22Rv1 (cell line): Measurements from ENCODE around the gene CDC42BPB.

Experiments
- H3K27ac ChIP-seq: fragments of 450-650 bp; 2 replicates; pipeline ENCODE4 v1.5.1; 2017
- ZFX ChIP-seq: fragments of 450-650 bp; IDR thresholded peaks from 2 replicates; pipeline ENCODE4 v1.6.1; 2017; ENCODE audit warnings: antibody characterized with exemption, borderline replicate concordance
- TF ChIP-seq, protein P1 (sequence below): fragments of 450-650 bp; IDR thresholded peaks from 2 replicates; pipeline ENCODE4 v1.5.1; 2017; ENCODE audit warnings: mild to moderate bottlenecking

Gene CDC42BPB

DNA sequence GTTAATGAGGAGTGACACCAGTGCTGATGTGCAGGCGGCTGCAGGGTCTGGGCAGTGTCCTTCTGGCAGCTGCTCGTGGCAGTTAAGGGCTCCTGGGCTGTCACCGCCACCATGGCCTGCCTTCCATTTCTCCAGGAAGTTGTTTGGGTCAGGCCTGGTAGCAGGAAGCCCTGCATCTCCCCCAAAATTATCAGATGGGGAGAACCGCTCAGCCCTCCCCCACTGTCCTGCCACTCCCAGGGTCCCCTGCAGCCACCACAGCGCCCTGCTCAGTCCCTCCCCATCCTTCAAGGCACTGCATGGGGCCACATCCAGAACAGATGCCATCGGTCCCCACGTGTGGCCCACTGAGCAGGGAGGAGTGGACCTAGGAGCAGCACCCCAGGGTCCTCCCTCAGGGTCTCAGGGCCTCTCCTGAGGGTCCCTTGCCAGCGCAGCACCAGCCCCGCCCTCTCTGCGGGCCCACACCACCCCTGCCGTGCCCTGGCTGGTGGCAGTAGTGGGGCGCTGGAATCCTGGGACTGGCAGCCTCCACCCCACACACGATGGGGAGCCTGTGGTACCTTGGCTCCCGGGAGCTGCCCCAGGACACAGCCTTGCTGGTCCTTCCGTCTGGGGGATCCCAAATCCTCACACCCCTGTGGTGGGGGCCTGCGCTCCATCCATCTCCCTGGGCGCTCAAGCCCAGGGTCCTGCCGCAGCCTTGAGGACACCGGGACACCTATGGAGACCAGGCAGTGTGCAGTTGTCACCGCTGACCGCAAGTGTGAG lies 145.2 kb downstream of the CDC42BPB start:
- TF ChIP-seq, protein P1, sequence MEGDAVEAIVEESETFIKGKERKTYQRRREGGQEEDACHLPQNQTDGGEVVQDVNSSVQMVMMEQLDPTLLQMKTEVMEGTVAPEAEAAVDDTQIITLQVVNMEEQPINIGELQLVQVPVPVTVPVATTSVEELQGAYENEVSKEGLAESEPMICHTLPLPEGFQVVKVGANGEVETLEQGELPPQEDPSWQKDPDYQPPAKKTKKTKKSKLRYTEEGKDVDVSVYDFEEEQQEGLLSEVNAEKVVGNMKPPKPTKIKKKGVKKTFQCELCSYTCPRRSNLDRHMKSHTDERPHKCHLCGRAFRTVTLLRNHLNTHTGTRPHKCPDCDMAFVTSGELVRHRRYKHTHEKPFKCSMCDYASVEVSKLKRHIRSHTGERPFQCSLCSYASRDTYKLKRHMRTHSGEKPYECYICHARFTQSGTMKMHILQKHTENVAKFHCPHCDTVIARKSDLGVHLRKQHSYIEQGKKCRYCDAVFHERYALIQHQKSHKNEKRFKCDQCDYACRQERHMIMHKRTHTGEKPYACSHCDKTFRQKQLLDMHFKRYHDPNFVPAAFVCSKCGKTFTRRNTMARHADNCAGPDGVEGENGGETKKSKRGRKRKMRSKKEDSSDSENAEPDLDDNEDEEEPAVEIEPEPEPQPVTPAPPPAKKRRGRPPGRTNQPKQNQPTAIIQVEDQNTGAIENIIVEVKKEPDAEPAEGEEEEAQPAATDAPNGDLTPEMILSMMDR: no peak
- TF ChIP-seq ZFX: no peak
- H3K27ac ChIP-seq: no peak overlapping the region

DNA sequence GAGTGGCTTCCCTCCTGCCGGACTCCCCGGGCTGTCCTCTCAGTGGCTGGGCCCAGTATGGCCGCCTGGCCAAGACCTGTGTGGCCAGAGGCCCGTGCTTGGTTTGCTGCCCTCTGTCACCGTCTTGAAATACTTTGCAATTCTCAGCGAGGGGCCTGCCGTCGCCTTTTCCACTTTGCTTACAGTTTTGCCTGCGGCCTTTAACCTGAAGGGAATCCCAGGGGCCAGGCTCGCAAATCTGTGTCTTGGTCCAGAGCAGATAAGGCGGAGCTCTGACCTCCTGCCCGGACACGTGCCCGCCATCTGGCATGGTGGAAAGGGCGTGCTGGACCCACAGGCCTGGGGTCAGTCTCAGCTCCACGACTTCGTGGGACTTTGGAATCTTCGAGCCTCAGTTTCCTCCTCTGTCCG lies 145.8 kb downstream of the CDC42BPB start:
- TF ChIP-seq, protein P1: no peak
- no peak for TF ChIP-seq ZFX
- no peak overlapping the region for H3K27ac ChIP-seq

DNA sequence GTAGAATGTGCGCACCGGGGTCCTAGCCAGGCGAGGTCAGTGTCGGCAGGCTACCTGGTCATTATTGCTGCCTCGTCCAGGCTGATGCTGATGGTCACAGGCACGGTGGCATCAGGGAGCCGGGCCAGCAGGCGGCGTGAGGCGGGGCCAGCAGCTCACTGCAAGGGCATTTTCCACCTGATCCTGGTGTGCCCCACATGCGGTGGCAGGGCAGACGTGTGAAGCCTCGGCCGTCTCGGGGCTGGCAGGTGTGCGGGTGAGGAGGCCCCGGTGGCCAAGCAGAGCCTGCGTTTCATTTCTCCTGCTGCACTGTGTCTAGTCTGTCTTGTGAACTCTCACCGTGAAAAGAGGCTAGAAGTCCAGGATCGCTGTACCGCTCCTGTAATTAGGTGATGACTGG lies 146.9 kb downstream of the CDC42BPB start:
- no peak for TF ChIP-seq ZFX
- TF ChIP-seq, protein P1: no peak

DNA sequence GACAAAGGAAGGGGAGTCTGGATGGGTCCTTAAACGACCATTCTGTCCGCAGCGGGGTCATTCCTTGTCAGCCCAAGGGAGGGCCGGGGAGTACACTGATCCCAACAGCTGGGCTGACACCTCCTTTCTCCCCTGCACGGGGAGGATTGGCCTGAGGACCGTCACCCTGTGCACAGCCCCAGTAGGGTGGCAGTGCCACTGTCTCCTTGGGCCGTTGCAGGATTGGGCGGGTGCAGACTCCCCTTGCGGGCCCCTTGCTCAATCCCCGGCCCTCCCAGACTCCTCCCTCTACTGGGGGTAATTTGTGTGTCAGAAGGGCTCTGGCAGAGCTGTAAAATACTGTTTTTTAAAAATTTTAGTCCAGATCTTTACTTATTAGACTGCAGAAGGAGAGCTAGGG lies 147.4 kb downstream of the CDC42BPB start:
- H3K27ac ChIP-seq: no peak overlapping the region
- TF ChIP-seq ZFX: no peak
- TF ChIP-seq, protein P1: no peak

More for the DNA sequence above, 146.9 kb downstream of the CDC42BPB start:
- H3K27ac ChIP-seq: no peak overlapping the region

DNA sequence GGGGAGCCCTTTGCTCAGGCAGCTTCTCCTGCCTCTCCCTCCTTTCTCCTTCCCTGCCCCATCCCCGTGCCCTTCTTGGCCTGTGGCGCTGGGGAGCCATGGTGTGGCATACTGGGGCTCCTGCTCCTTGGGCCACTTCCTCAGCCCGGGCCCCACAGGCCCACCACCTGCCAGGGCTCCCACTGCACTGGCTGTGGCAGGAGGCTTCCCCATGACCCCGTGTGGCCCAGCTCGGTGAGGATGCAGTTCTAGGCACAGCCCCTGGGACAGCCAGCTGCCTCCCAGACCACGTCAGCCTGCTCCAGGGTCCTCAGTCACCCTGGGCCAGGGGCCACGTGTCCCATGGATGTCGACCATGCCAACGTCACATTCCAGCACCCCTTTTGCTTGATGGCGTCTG lies 147.9 kb downstream of the CDC42BPB start:
- TF ChIP-seq ZFX: no peak
- TF ChIP-seq, protein P1: no peak
- no peak overlapping the region for H3K27ac ChIP-seq

DNA sequence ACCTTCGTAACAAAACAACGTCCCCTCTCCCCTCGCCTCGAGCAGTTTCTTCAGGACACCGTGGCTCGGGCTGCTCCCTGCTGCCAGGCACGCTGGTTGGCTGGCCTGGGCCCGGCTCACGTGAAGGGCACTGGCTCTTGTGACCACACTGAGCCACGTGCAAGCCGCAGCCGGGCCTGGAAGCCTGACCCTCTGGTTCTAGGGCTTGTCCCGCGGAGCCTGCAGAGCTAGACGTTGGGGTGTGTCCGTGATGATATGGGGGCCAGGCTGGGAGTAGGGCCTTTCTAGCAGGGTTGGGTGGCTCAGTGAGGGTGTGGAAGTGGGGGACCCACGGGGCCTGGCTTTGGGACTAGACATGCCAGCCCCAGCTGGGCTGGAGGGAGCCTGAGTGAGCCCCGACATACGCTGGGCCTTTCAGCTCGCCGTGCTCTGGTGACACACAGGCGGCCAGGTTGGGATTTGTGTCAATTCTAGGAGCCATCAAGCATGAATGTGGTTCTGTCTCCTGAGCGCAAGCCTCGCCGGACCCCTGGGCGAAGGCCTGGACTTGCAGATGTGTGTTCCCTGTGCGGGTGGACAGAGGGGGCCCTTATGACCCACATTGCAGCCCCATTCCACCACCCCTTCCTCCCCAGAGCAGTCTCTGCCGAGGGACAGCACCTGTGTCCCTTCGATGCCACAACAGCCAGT lies 148.4 kb downstream of the CDC42BPB start:
- TF ChIP-seq, protein P1: no peak
- TF ChIP-seq ZFX: no peak
- H3K27ac ChIP-seq: no peak overlapping the region
